CD4-positive, CD25-positive, alpha-beta regulatory T cell (primary cell): Measurements from ENCODE around the gene TRAK1. TPM values are rescaled to one million over a fixed set of nuclear protein-coding genes. Genes with fewer than 3 reads are reported as not detected.
A peak's percentile ranks its signal among the peaks of the same experiment; 100 is the strongest.

Source experiments
- ATAC-seq, 2 donors: fragments of 150-1000 bp; cut with Tn5 transposase; one replicate each; pipeline ENCODE4 v1.10.0; 2021; ENCODE audit warnings: low read depth in 2 of 2, moderate number of reproducible peaks in 2 of 2, moderate library complexity in 1 of 2
- DNase-seq, 3 donors: peaks; one replicate each; pipeline versions ENCODE4 v3.0.0 to v3.0.0-alpha.2; 2012 to 2022; ENCODE audit warnings: mixed read lengths in 1 of 3
- H3K27ac ChIP-seq: one replicate; pipeline ENCODE4 v1.7.0; 2013; ENCODE audit warnings: mild to moderate bottlenecking, low read length; ENCODE audit not compliant: insufficient read depth, poor library complexity, severe bottlenecking
- H3K27me3 ChIP-seq: one replicate; pipeline ENCODE4 v1.7.0; 2013; ENCODE audit warnings: low read length; ENCODE audit not compliant: control insufficient read depth, insufficient read depth
- H3K36me3 ChIP-seq: one replicate; pipeline ENCODE4 v1.7.0; 2013; ENCODE audit warnings: mild to moderate bottlenecking, low read length, moderate library complexity; ENCODE audit not compliant: control insufficient read depth, insufficient read depth
- H3K4me1 ChIP-seq: 2 replicates; pipeline ENCODE4 v1.7.0; 2013; ENCODE audit warnings: mild to moderate bottlenecking, low read length; ENCODE audit not compliant: insufficient read depth, control insufficient read depth, poor library complexity, severe bottlenecking
- H3K4me3 ChIP-seq: one replicate; pipeline ENCODE4 v1.7.0; 2013; ENCODE audit warnings: low read depth, mild to moderate bottlenecking, low read length, moderate library complexity
- H3K9me3 ChIP-seq, 2 experiments: 1 replicate in 1 of 2; 2 replicates in 1 of 2; pipeline ENCODE4 v1.7.0; 2013; ENCODE audit warnings: low read length in 2 of 2, mild to moderate bottlenecking in 1 of 2, moderate library complexity in 1 of 2; ENCODE audit not compliant: control insufficient read depth in 2 of 2
- H3K27ac Mint-ChIP-seq, 3 donors: one replicate each; pipeline ENCODE4 v1.8.0; 2020 to 2022; ENCODE audit warnings: mild to moderate bottlenecking in 3 of 3, mixed read lengths in 3 of 3, moderate library complexity in 2 of 3
- H3K27me3 Mint-ChIP-seq: one replicate; pipeline ENCODE4 v1.8.0; 2022; ENCODE audit warnings: mild to moderate bottlenecking, mixed read lengths
- H3K36me3 Mint-ChIP-seq: one replicate; pipeline ENCODE4 v1.8.0; 2020; ENCODE audit warnings: mixed read lengths
- H3K4me1 Mint-ChIP-seq, 4 donors: one replicate each; pipeline ENCODE4 v1.8.0; 2020 to 2022; ENCODE audit warnings: mixed read lengths in 4 of 4, mild to moderate bottlenecking in 1 of 4
- H3K4me3 Mint-ChIP-seq, 4 donors: one replicate each; pipeline ENCODE4 v1.8.0; 2020 to 2022; ENCODE audit warnings: mild to moderate bottlenecking in 4 of 4, mixed read lengths in 4 of 4, moderate library complexity in 3 of 4
- H3K9me3 Mint-ChIP-seq, 7 donors: one replicate each; pipeline ENCODE4 v1.8.0; 2020 to 2022; ENCODE audit warnings: mixed read lengths in 7 of 7, mild to moderate bottlenecking in 3 of 7, moderate library complexity in 2 of 7
- polyA plus RNA-seq, 4 donors: library from polyadenylated mRNA; unstranded; fragments of 300-500 nt; fragmentation: Illumina TruSeq; gene quantifications; one replicate each; pipeline ENCODE4 v1.2.3, GENCODE V29; 2021
- total RNA-seq: library from RNA; stranded (reverse); gene quantifications from one replicate; pipeline ENCODE4 v1.2.3, GENCODE V29; 2022

TRAK1 gene
- total and polyA plus RNA-seq, 5 donors from 2014 or later: 2.6 to 23.3 (median 3.5) TPM

DNA sequence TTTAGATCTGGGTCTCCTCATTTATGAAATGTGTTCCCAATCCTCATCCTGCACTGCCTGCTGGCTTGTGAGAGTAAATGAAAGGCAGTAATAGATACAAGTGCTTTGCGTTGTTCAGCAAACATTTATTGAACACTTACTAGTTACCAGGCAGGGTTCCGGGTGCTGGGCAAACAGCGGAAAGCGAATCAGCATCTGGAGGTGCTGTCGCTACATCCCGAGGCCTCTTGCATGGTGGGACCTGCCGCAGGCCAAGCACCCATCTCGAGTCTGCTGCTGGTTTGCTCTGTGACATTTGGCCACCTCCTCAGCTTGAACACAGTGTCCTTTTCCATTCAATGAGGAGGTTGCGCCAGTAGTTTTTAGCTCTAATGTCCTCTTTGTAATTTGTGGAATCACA, 24.8 kb downstream of the TRAK1 start:
- Histone ChIP-seq H3K9me3 (no peaks in the 10 kb centered on the region), H3K27ac (no peak overlapping the region), H3K4me1 (no peaks in the 10 kb centered on the region), H3K4me3 (no peak overlapping the region), H3K27me3 (no peaks in the 10 kb centered on the region), H3K36me3 (no peaks in the 10 kb centered on the region)
- Mint-ChIP-seq H3K36me3 (peaks cover 6% of the 10 kb centered on the region), H3K4me1 (peaks cover 4 to 11% (median 11%) of the 10 kb centered on the region in 4 donors), H3K4me3 (no peak overlapping the region), H3K27ac (no peak overlapping the region), H3K9me3 (no peaks in the 10 kb centered on the region), H3K27me3 (no peaks in the 10 kb centered on the region)
- no peak for ATAC-seq
- DNase-seq: no peak

GRCh38 chr3:42116466-42116865, 25.3 kb downstream of the TRAK1 start:
- Mint-ChIP-seq H3K4me1 (peaks cover 4 to 11% (median 11%) of the 10 kb centered on the region in 4 donors), H3K9me3 (no peaks in the 10 kb centered on the region), H3K27ac (no peak overlapping the region), H3K27me3 (no peaks in the 10 kb centered on the region), H3K36me3 (peaks cover 6% of the 10 kb centered on the region), H3K4me3 (no peak overlapping the region)
- Histone ChIP-seq H3K36me3 (no peaks in the 10 kb centered on the region), H3K4me3 (no peak overlapping the region), H3K4me1 (no peaks in the 10 kb centered on the region), H3K27me3 (no peaks in the 10 kb centered on the region), H3K9me3 (no peaks in the 10 kb centered on the region), H3K27ac (no peak overlapping the region)
- ATAC-seq (no peak), DNase-seq (no peak)

DNA sequence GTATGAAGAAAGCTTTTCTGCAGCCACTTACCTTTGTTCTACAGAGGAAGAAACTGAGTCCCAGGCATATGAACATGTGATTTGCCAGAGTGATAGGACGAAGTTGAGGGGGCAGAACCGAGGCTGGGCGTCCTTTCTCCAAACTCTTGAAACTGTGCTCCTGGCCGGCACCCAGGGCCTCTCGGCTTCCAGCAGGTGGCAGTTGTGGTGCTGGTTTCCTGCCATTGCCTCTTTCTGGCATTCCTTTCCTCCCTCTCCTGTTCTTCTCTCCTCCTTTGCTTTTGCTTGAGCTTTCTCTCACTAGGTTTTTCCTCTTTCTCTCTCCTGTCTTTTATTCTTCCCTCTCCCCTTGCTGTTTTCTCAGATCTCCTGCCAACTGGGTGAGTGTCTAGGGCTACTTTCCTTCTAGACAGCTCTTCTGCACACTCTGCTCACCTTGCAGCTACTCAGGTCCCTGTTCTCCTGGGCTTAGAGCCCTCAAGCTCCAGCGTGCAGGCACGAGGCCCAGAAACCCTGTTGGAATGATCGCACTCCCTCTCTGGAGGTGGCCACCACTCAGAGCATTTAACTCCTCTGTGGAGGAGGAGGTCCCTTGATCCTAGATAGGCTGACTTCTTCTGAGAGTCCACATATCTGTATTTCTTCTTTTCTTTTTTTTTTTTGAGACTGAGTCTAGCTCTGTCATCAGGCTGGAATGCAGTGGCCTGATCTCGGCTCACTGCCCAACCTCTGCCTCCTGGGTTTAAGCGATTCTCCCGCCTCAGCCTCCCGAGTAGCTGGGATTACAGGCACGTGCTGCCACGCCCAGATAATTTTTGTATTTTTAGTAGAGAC, 26.2 kb downstream of the TRAK1 start:
- DNase-seq (no peak), ATAC-seq (no peak)
- no peaks in the 10 kb centered on the region for H3K4me1 ChIP-seq
- no peak overlapping the region for H3K27ac ChIP-seq
- H3K4me1 Mint-ChIP-seq: peaks cover 6 to 16% (median 11%) of the 10 kb centered on the region in 4 donors
- no peaks in the 10 kb centered on the region for H3K27me3 ChIP-seq
- H3K36me3 Mint-ChIP-seq: peaks cover 6% of the 10 kb centered on the region
- H3K27ac Mint-ChIP-seq: peak overlapping the region in 1 of 3 donors; percentile 57
- no peak overlapping the region for H3K4me3 Mint-ChIP-seq
- H3K36me3 ChIP-seq: no peaks in the 10 kb centered on the region
- H3K27me3 Mint-ChIP-seq: no peaks in the 10 kb centered on the region
- H3K4me3 ChIP-seq: no peak overlapping the region
- H3K9me3 Mint-ChIP-seq: no peaks in the 10 kb centered on the region
- H3K9me3 ChIP-seq: no peaks in the 10 kb centered on the region

- no peaks in the 10 kb centered on the region for H3K27me3 ChIP-seq
These were observed 27.7 kb downstream of the TRAK1 start for GRCh38 chr3:42118762-42119361.

DNA sequence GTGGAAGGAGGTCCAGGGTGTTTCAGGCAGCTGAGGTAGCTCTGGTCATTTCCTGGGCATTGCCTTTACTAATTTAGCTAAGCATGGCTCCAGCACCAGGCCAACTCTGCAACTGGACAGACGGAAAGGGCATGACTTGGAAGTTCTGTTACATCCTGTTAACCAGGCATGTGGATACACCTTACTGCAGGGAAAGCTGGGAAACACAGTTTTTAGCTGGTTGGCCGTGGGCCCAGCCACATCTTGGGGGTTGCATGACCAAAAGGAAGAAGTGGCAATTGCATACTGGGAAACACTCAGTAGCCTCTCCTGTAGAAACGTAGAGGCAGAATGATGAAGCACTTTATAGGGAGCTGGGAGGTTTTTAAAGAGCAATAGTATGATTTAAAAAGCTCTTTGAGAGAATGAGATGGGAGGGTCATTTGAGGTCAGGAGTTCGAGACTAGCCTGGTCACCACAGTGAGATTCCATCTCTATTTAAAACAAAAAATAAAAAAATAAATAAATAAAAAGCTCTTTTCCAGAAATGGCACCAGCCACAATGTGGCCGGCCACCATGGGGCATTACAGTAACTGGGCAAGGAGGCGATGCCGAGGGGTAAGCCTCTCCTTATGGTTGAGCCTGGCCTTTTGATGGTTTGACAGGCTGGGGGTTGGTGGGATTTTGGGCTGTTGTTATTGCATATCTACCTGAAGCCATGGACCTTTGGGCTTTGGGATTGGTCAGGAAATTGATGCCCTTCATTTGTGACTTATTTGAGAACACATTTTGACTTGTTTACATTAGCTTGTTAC, 28.6 kb downstream of the TRAK1 start:
- H3K27me3 Mint-ChIP-seq: no peaks in the 10 kb centered on the region

More at GRCh38 chr3:42118762-42119361, 27.7 kb downstream of the TRAK1 start:
- H3K4me1 ChIP-seq: no peaks in the 10 kb centered on the region
- H3K4me3 ChIP-seq: no peak overlapping the region
- ATAC-seq: peak in 1 of 2 donors; percentile 52
- H3K36me3 Mint-ChIP-seq: peaks cover 3% of the 10 kb centered on the region
- H3K4me3 Mint-ChIP-seq: no peak overlapping the region
- H3K4me1 Mint-ChIP-seq: peaks cover 10 to 20% (median 14%) of the 10 kb centered on the region in 4 donors
- no peaks in the 10 kb centered on the region for H3K9me3 ChIP-seq
- peak in 1 of 3 donors; percentile 63 for DNase-seq
- no peak overlapping the region for H3K27ac ChIP-seq
- H3K9me3 Mint-ChIP-seq: no peaks in the 10 kb centered on the region
- H3K27ac Mint-ChIP-seq: peak overlapping the region; percentile 1 to 47 (median 27)
- H3K27me3 Mint-ChIP-seq: no peaks in the 10 kb centered on the region
- no peaks in the 10 kb centered on the region for H3K36me3 ChIP-seq

GRCh38 chr3:42120866-42121265, 29.7 kb downstream of the TRAK1 start:
- H3K4me3 ChIP-seq: no peak overlapping the region
- Mint-ChIP-seq H3K4me1 (peaks cover 8 to 17% (median 13%) of the 10 kb centered on the region in 4 donors), H3K36me3 (peaks cover 13% of the 10 kb centered on the region)

More for the DNA sequence above, 28.6 kb downstream of the TRAK1 start:
- Histone ChIP-seq H3K36me3 (no peaks in the 10 kb centered on the region), H3K27ac (no peak overlapping the region), H3K9me3 (no peaks in the 10 kb centered on the region), H3K27me3 (no peaks in the 10 kb centered on the region), H3K4me1 (no peaks in the 10 kb centered on the region), H3K4me3 (no peak overlapping the region)
- Mint-ChIP-seq H3K4me1 (peaks cover 10 to 17% (median 13%) of the 10 kb centered on the region in 4 donors), H3K36me3 (peaks cover 2% of the 10 kb centered on the region), H3K27ac (peak overlapping the region in 2 of 3 donors; percentile 1 to 47), H3K9me3 (no peaks in the 10 kb centered on the region), H3K4me3 (no peak overlapping the region)
- DNase-seq (no peak), ATAC-seq (no peak)

DNA sequence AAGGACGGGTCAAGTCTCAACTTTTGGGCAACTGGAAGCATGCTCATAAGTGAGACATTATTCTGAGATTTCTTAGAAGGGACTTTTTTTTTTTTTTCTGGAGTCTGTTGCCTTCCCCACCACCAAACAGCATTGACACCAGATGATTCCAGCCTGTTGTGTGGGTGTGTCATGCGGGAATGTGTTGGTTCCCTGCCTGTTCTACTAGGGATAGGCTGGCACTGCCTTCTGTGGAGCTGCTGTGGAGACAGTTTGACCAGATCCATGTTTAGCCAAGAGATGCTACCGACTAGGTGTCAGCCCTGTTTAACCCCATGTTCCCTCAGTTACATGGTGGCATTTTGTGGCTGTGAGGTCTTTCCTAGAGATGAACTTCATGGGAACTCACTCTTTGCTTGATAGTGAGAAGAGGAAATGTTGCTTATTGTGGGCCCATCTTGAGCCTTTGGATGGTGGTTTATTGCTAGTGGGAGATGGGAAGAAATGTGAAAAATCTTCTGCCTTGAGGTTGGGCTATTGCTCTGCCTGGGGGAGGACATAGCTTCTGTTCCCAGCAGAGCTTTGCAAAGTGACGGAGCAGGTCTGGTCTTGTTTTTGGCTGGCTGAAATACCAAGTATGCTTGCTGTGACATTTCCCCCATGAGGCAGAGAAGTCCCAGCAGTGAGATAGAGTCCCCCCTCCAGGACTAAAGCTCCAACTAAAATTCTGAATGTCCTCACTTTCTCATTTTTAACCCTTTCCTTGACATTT, 31.3 kb downstream of the TRAK1 start:
- Mint-ChIP-seq H3K9me3 (no peaks in the 10 kb centered on the region), H3K36me3 (peaks cover 25% of the 10 kb centered on the region), H3K4me1 (peaks cover 8 to 16% (median 11%) of the 10 kb centered on the region in 4 donors), H3K27me3 (no peaks in the 10 kb centered on the region), H3K27ac (no peak overlapping the region), H3K4me3 (no peak overlapping the region)
- Histone ChIP-seq H3K27ac (no peak overlapping the region), H3K9me3 (no peaks in the 10 kb centered on the region), H3K27me3 (no peaks in the 10 kb centered on the region), H3K36me3 (peaks cover 5% of the 10 kb centered on the region), H3K4me3 (no peak overlapping the region), H3K4me1 (no peaks in the 10 kb centered on the region)
- no peak for ATAC-seq
- no peak for DNase-seq

More at GRCh38 chr3:42120866-42121265, 29.7 kb downstream of the TRAK1 start:
- Histone ChIP-seq H3K4me1 (no peaks in the 10 kb centered on the region), H3K27ac (no peak overlapping the region), H3K36me3 (peaks cover 5% of the 10 kb centered on the region), H3K9me3 (no peaks in the 10 kb centered on the region), H3K27me3 (no peaks in the 10 kb centered on the region)
- Mint-ChIP-seq H3K27ac (no peak overlapping the region), H3K27me3 (no peaks in the 10 kb centered on the region), H3K4me3 (no peak overlapping the region), H3K9me3 (no peaks in the 10 kb centered on the region)
- DNase-seq: no peak
- no peak for ATAC-seq
